Tibial nerve (tissue), 4 donors: ENCODE results near the gene MSMP. TPM values are rescaled to one million over a fixed set of nuclear protein-coding genes. Genes with fewer than 3 reads are reported as not detected.

Experiments used
- DNase-seq, 2 donors: peaks; one replicate each; pipeline ENCODE4 v3.0.0-alpha.2; 2019; ENCODE audit warnings: low spot score in 2 of 2
- H3K27ac ChIP-seq, 4 donors: fragments of 200-600 bp; sonication (generic) in 3 of 4; one replicate each; pipeline ENCODE4 v1.5.1; 2017 to 2019; ENCODE audit warnings: mild to moderate bottlenecking in 1 of 4
- H3K27me3 ChIP-seq, 2 donors: fragments of 200-600 bp; sonication (generic) in 1 of 2; one replicate each; pipeline versions ENCODE4 v1.5.1 to v1.6.0; 2017 to 2019
- H3K36me3 ChIP-seq, 3 donors: fragments of 200-600 bp; sonication (generic); one replicate each; pipeline ENCODE4 v1.5.1; 2018 to 2019
- H3K4me1 ChIP-seq, 4 donors: fragments of 200-600 bp; sonication (generic) in 3 of 4; one replicate each; pipeline ENCODE4 v1.5.1; 2017 to 2019
- H3K4me3 ChIP-seq, 4 donors: fragments of 200-600 bp; sonication (generic) in 3 of 4; one replicate each; pipeline ENCODE4 v1.5.1; 2017 to 2019; ENCODE audit warnings: mild to moderate bottlenecking in 1 of 4, moderate library complexity in 1 of 4
- H3K9me3 ChIP-seq, 4 donors: fragments of 200-600 bp; sonication (generic) in 3 of 4; one replicate each; pipeline ENCODE4 v1.5.1; 2017 to 2019
- CTCF ChIP-seq, 5 experiments: fragments of 200-600 bp in 3 of 5; fragments of 450-650 bp in 2 of 5; sonication (generic) in 3 of 5; IDR thresholded peaks; one replicate each; pipeline ENCODE4 v1.5.1; 2016 to 2019; ENCODE audit warnings: antibody characterized with exemption in 5 of 5, mild to moderate bottlenecking in 3 of 5, moderate library complexity in 2 of 5
- EP300 ChIP-seq, 2 donors: sonication (generic); formaldehyde crosslinking; IDR thresholded peaks; one replicate each; pipeline ENCODE4 v1.6.1; 2017; ENCODE audit warnings: antibody characterized with exemption in 2 of 2, mild to moderate bottlenecking in 1 of 2
- POLR2A ChIP-seq, 2 donors: fragments of 450-650 bp; IDR thresholded peaks; one replicate each; pipeline ENCODE4 v1.6.1; 2017; ENCODE audit warnings: antibody characterized with exemption in 2 of 2, mild to moderate bottlenecking in 2 of 2, moderate library complexity in 2 of 2
- WGBS, 2 donors: methylation state at CpG; one replicate each; pipeline ENCODE4 v1.1.5; 2018; 5-methylcytosine and 5-hydroxymethylcytosine counted together
- small RNA-seq: library from RNA; depleted of rRNA; stranded (forward); fragments of <200 nt; gene quantifications from one replicate; pipeline ENCODE3, GENCODE V24; 2016
- total RNA-seq, 4 donors: library from RNA; depleted of rRNA; stranded (reverse); fragments of >200 nt; gene quantifications; one replicate each; pipeline ENCODE4 v1.1.0, GENCODE V29; 2016

The MSMP gene
- total RNA-seq, 4 donors from 2014 or later = not detected

GRCh38 chr9:35705836-35706430 lies 48.1 kb downstream of the MSMP start:
- TF ChIP-seq EP300 (IDR thresholded peaks at IDR 0.05) (no peak), CTCF (IDR thresholded peaks at IDR 0.05) (no peak), POLR2A (IDR thresholded peaks at IDR 0.05) (no peak)
- Histone ChIP-seq H3K27ac (no peak overlapping the region), H3K9me3 (no peaks in the 10 kb centered on the region), H3K36me3 (peaks cover 17 to 99% (median 78%) of the 10 kb centered on the region in 3 donors), H3K4me1 (no peaks in the 10 kb centered on the region), H3K4me3 (no peak overlapping the region), H3K27me3 (no peaks in the 10 kb centered on the region)
- 93 to 96% methylated on average over 6 to 7 of the region's 7 CpGs for WGBS, 2 donors
- DNase-seq = no peak

DNA sequence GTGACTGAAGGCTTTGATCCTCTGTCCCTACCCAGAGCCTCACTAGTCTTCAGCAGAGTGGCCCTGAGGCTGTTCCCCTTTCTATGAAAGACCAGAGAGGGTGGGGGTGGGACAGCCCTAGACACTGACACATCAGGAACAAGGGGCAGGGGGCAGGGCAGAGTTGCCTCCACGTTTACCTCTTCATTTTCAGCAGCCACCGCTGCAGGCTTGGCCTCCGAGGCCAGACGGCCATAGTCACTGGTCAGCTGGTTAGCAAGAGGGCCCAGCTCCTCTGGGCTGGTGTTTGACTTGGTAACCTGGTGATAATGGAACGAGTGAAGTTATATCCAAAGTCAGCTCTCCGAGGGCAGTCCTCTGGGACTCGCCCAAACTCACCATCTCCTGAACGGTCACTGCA lies 48.7 kb downstream of the MSMP start:
- H3K27me3 ChIP-seq = no peaks in the 10 kb centered on the region
- H3K36me3 ChIP-seq = peaks cover 17 to 99% (median 76%) of the 10 kb centered on the region in 3 donors
- no peak for DNase-seq
- TF ChIP-seq EP300 (IDR thresholded peaks at IDR 0.05) (no peak), CTCF (IDR thresholded peaks at IDR 0.05) (no peak), POLR2A (IDR thresholded peaks at IDR 0.05) (no peak)
- no peaks in the 10 kb centered on the region for H3K4me1 ChIP-seq
- H3K9me3 ChIP-seq = no peaks in the 10 kb centered on the region
- no peak overlapping the region for H3K4me3 ChIP-seq
- H3K27ac ChIP-seq = no peak overlapping the region
- 81 to 88% methylated on average over 7 to 8 of the region's 8 CpGs for WGBS, 2 donors

DNA sequence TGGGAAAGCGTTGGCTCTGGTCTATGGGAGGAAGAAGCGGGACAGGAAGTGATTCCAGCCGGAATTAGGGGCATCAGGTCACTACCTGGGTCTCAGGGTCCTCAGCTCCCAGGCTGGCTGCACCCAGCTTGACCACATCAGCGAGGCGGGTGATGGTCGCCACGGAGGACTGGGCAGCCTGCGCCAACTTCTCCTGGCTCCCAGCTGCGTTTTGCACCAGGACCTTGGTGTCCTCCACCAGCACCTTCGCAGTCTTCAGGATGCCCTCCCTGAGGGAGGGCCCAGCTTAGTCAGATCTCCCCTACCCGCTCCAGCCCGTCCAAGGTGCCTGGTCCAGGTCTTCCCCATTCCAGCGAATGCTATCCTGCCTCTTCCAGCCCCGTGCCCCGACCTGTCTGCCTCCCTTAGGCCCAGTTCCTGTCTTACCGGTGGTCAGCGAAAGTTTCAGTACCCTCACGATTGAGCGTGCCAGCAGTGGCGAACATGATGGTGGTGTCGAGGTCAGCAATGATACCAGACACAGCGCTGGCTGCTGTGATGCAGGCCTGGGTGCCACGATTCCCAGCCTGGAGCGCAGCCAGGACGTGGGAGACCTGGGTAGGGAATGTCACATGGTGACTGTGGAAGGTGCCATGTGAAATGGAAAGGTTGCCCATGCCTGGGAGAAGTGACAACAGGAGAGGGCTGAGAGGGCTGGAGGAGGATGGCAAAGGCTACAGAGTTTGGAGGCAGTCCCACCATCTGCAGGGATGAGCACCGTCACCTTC lies 50.0 kb downstream of the MSMP start:
- no peaks in the 10 kb centered on the region for H3K27me3 ChIP-seq
- DNase-seq = no peak
- no peak for TF ChIP-seq CTCF (IDR thresholded peaks at IDR 0.05)
- no peak for TF ChIP-seq POLR2A (IDR thresholded peaks at IDR 0.05)
- TF ChIP-seq EP300 (IDR thresholded peaks at IDR 0.05) = no peak
- no peak overlapping the region for H3K27ac ChIP-seq
- H3K36me3 ChIP-seq = peaks cover 17 to 100% (median 78%) of the 10 kb centered on the region in 3 donors
- 92 to 93% methylated on average over 26 of the region's 26 CpGs for WGBS, 2 donors
- H3K9me3 ChIP-seq = no peaks in the 10 kb centered on the region
- no peaks in the 10 kb centered on the region for H3K4me1 ChIP-seq
- H3K4me3 ChIP-seq = no peak overlapping the region

Small RNA genes lying within 50 kb of the gene (small RNA-seq; reads per million reads assigned to genes)
- gene MIR6853 = not detected

Other genes with a start within 250 kb of the MSMP start
- 10 to 100 TPM; 29.3 to 40.0 (median 35.6) TPM for gene TESK1, start 149.0 kb downstream of the MSMP start, total RNA-seq
- 1 to 10 TPM in 3 of 4 donors, not detected in 1; 1.9 to 6.0 (median 3.5) TPM for gene CD72, start 135.9 kb downstream of the MSMP start, total RNA-seq
- under 1 TPM in 1 of 4 donors, not detected in 3; 0.39 TPM for gene SIT1, start 103.3 kb downstream of the MSMP start, total RNA-seq
- 1,000 to 10,000 TPM in 3 of 4 donors, 100 to 1,000 TPM in 1; 649 to 2,915 (median 1,530) TPM for gene RMRP, start 96.3 kb downstream of the MSMP start, total RNA-seq
- gene CCDC107, start 96.0 kb downstream of the MSMP start, total RNA-seq = 10 to 100 TPM; 41.6 to 58.8 (median 47.8) TPM
- gene ARHGEF39, start 89.1 kb downstream of the MSMP start, total RNA-seq = 1 to 10 TPM in 2 of 4 donors, under 1 TPM in 1, not detected in 1; 0.20 to 4.8 (median 1.0) TPM
- gene CA9, start 80.3 kb downstream of the MSMP start, total RNA-seq = under 1 TPM in 1 of 4 donors, not detected in 3; 0.84 TPM
- gene TPM2, start 64.4 kb downstream of the MSMP start, total RNA-seq = 100 to 1,000 TPM; 229 to 350 (median 289) TPM
- 100 to 1,000 TPM; 284 to 405 (median 350) TPM for gene TLN1, start 22.1 kb downstream of the MSMP start, total RNA-seq
- gene CREB3, start 21.6 kb downstream of the MSMP start, total RNA-seq = 10 to 100 TPM; 41.6 to 70.1 (median 53.5) TPM
- gene GBA2, start 5.0 kb downstream of the MSMP start, total RNA-seq = 10 to 100 TPM; 63.8 to 92.1 (median 66.1) TPM
- 10 to 100 TPM; 18.6 to 21.3 (median 20.2) TPM for gene RGP1, start 5.0 kb downstream of the MSMP start, total RNA-seq
- gene NPR2, start 37.3 kb upstream of the MSMP start, total RNA-seq = 10 to 100 TPM; 26.3 to 36.0 (median 32.4) TPM
- 1 to 10 TPM; 2.6 to 4.0 (median 3.5) TPM for gene SPAG8, start 58.0 kb upstream of the MSMP start, total RNA-seq
- gene HINT2, start 60.8 kb upstream of the MSMP start, total RNA-seq = 10 to 100 TPM; 21.0 to 74.3 (median 35.9) TPM
- gene FAM221B, start 74.5 kb upstream of the MSMP start, total RNA-seq = not detected
- gene TMEM8B, start 75.0 kb upstream of the MSMP start, total RNA-seq = 10 to 100 TPM; 14.6 to 23.9 (median 20.1) TPM
- not detected for gene OR13J1, start 116.1 kb upstream of the MSMP start, total RNA-seq
- gene HRCT1, start 151.9 kb upstream of the MSMP start, total RNA-seq = 10 to 100 TPM in 3 of 4 donors, 1 to 10 TPM in 1; 7.2 to 15.5 (median 12.0) TPM
- 10 to 100 TPM in 1 of 4 donors, 1 to 10 TPM in 3; 5.1 to 12.2 (median 7.7) TPM for gene SPAAR, start 155.2 kb upstream of the MSMP start, total RNA-seq
- not detected for gene OR2S2, start 203.9 kb upstream of the MSMP start, total RNA-seq